Testis (tissue), 3 donors: ENCODE data around the gene CFAP221. TPM values are rescaled to one million over a fixed set of nuclear protein-coding genes. Genes with fewer than 3 reads are reported as not detected.

Experiments
- DNase-seq: peaks from one replicate; pipeline ENCODE4 v3.0.0-alpha.2; 2019
- H3K27ac ChIP-seq, 2 donors: fragments of 200-600 bp; sonication (generic); one replicate each; pipeline ENCODE4 v1.5.1; 2019
- H3K27me3 ChIP-seq: fragments of 200-600 bp; sonication (generic); one replicate; pipeline ENCODE4 v1.5.1; 2019
- H3K36me3 ChIP-seq: fragments of 200-600 bp; sonication (generic); one replicate; pipeline ENCODE4 v1.5.1; 2017; ENCODE audit warnings: low read depth; ENCODE audit errors: missing control alignments
- H3K4me1 ChIP-seq: fragments of 200-600 bp; sonication (generic); one replicate; pipeline ENCODE4 v1.5.1; 2019
- H3K4me3 ChIP-seq, 2 donors: fragments of 200-600 bp; sonication (generic); one replicate each; pipeline ENCODE4 v1.5.1; 2017 to 2019
- H3K9me3 ChIP-seq: fragments of 200-600 bp; sonication (generic); one replicate; pipeline ENCODE4 v1.5.1; 2017
- POLR2A ChIP-seq: fragments of 450-650 bp; IDR thresholded peaks from one replicate; pipeline ENCODE4 v1.6.1; 2017; ENCODE audit warnings: antibody characterized with exemption, mild to moderate bottlenecking, moderate library complexity
- WGBS, 2 donors: methylation state at CpG; one replicate each; pipeline ENCODE4 v1.1.5; 2018; 5-methylcytosine and 5-hydroxymethylcytosine counted together
- intact Hi-C: fragments of 100-400 bp; cut with DNase I; formaldehyde crosslinking; loops from one replicate; pipeline ENCODE4 v1.15.1; 2023; ENCODE audit warnings: low total_unique reads
- polyA plus RNA-seq: library from polyadenylated mRNA; stranded (reverse); fragments of 350-450 nt; fragmentation: Illumina TruSeq; extraction: RNeasy Lipid Tissue Mini Kit (QIAGEN cat#74804); gene quantifications from one replicate; pipeline ENCODE4 v1.2.3, GENCODE V29; 2014; ENCODE audit warnings: low read depth, low replicate concordance; ENCODE audit not compliant: insufficient read depth
- total RNA-seq, 2 donors: library from RNA; depleted of rRNA; stranded (reverse); fragments of >200 nt; gene quantifications; one replicate each; pipeline ENCODE4 v1.2.3, GENCODE V29; 2016
- TF ChIP-seq, protein P1 (sequence below), 3 experiments: fragments of 450-650 bp in 2 of 3; fragments of 200-600 bp in 1 of 3; sonication (generic) in 1 of 3; IDR thresholded peaks; one replicate each; pipeline ENCODE4 v1.5.1; 2016 to 2019; ENCODE audit warnings: antibody characterized with exemption in 3 of 3, mild to moderate bottlenecking in 2 of 3, moderate library complexity in 1 of 3

Gene CFAP221
- total and polyA plus RNA-seq, 3 donors from 2014 or later = 28.2 to 91.2 (median 62.4) TPM

GRCh38 chr2:119702918-119703401, 158.7 kb downstream of the CFAP221 start:
- intact Hi-C loops = no loop called here
- H3K27ac ChIP-seq = peak overlapping the region in 1 of 2 donors; percentile 55
- H3K27me3 ChIP-seq = no peaks in the 10 kb centered on the region
- no peak overlapping the region for H3K4me3 ChIP-seq
- no peaks in the 10 kb centered on the region for H3K36me3 ChIP-seq
- 37 to 49% methylated on average over 7 to 13 of the region's 13 CpGs for whole genome bisulfite sequencing, 2 donors
- H3K4me1 ChIP-seq = peaks cover 51% of the 10 kb centered on the region
- TF ChIP-seq POLR2A = no peak
- TF ChIP-seq, protein P1, sequence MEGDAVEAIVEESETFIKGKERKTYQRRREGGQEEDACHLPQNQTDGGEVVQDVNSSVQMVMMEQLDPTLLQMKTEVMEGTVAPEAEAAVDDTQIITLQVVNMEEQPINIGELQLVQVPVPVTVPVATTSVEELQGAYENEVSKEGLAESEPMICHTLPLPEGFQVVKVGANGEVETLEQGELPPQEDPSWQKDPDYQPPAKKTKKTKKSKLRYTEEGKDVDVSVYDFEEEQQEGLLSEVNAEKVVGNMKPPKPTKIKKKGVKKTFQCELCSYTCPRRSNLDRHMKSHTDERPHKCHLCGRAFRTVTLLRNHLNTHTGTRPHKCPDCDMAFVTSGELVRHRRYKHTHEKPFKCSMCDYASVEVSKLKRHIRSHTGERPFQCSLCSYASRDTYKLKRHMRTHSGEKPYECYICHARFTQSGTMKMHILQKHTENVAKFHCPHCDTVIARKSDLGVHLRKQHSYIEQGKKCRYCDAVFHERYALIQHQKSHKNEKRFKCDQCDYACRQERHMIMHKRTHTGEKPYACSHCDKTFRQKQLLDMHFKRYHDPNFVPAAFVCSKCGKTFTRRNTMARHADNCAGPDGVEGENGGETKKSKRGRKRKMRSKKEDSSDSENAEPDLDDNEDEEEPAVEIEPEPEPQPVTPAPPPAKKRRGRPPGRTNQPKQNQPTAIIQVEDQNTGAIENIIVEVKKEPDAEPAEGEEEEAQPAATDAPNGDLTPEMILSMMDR (IDR thresholded peaks at IDR 0.05) = peak; percentile 84 to 92 (median 86)
- DNase-seq = peak; percentile 73
- no peaks in the 10 kb centered on the region for H3K9me3 ChIP-seq

GRCh38 chr2:119703526-119703925, 159.3 kb downstream of the CFAP221 start:
- TF ChIP-seq, protein P1 (IDR thresholded peaks at IDR 0.05) = no peak
- no peak for TF ChIP-seq POLR2A
- intact Hi-C loops = no loop called here
- no peaks in the 10 kb centered on the region for H3K27me3 ChIP-seq

GRCh38 chr2:119704670-119705120, 160.4 kb downstream of the CFAP221 start:
- Histone ChIP-seq H3K27me3 (no peaks in the 10 kb centered on the region), H3K27ac (peak overlapping the region; percentile 72 to 79), H3K36me3 (no peaks in the 10 kb centered on the region), H3K9me3 (no peaks in the 10 kb centered on the region), H3K4me3 (no peak overlapping the region), H3K4me1 (peaks cover 41% of the 10 kb centered on the region)
- TF ChIP-seq, protein P1 (IDR thresholded peaks at IDR 0.05) = no peak
- TF ChIP-seq POLR2A = no peak
- intact Hi-C loops = no loop called here
- DNase-seq = no peak
- 34 to 65% methylated on average over 2 of the region's 2 CpGs for WGBS, 2 donors

More at GRCh38 chr2:119703526-119703925, 159.3 kb downstream of the CFAP221 start:
- H3K4me3 ChIP-seq = no peak overlapping the region
- H3K4me1 ChIP-seq = peaks cover 49% of the 10 kb centered on the region
- H3K27ac ChIP-seq = peak overlapping the region in 1 of 2 donors; percentile 55
- no peaks in the 10 kb centered on the region for H3K36me3 ChIP-seq
- WGBS, 2 donors = 75 to 78% methylated on average over 5 of the region's 5 CpGs
- no peaks in the 10 kb centered on the region for H3K9me3 ChIP-seq
- no peak for DNase-seq

DNA sequence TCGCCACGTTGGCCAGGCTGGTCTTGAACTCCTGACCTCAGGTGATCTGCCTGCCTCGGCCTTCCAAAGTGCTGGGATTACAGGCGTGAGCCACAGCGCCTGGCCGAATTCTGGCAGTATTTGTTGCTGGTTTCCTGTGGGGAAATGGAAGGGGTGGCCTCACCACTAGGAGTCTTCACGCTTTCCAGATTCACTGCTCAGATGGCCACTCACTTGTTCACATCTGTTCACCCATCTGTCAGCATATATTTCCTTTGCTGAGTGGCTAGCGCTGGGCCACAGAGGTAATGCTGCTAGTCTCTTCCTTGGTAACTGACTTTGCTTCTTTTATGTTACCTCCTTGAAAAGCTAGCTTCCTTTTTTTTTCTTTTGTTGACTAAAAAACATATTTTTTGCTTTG, 162.0 kb downstream of the CFAP221 start:
- intact Hi-C loops = no loop called here
- Histone ChIP-seq H3K36me3 (no peaks in the 10 kb centered on the region), H3K27ac (no peak overlapping the region), H3K4me3 (no peak overlapping the region), H3K4me1 (peaks cover 26% of the 10 kb centered on the region), H3K27me3 (no peaks in the 10 kb centered on the region), H3K9me3 (no peaks in the 10 kb centered on the region)
- DNase-seq = no peak
- WGBS, 2 donors = 87 to 91% methylated on average over 8 of the region's 8 CpGs
- TF ChIP-seq POLR2A = no peak
- TF ChIP-seq, protein P1 (IDR thresholded peaks at IDR 0.05) = no peak

Other genes starting within 250 kb of the CFAP221 start
- 10 to 100 TPM; 12.8 to 13.4 TPM for gene C2orf76, start 177.6 kb upstream of the CFAP221 start, total RNA-seq
- gene C2orf76, start 177.6 kb upstream of the CFAP221 start, polyA plus RNA-seq = 27.8 TPM
- gene DBI, start 177.5 kb upstream of the CFAP221 start, total RNA-seq = 100 to 1,000 TPM; 109 to 130 TPM
- 434 TPM for gene DBI, start 177.5 kb upstream of the CFAP221 start, polyA plus RNA-seq
- gene TMEM37, start 112.6 kb upstream of the CFAP221 start, total RNA-seq = 10 to 100 TPM in 1 of 2 donors, 1 to 10 TPM in 1; 7.0 to 14.2 TPM
- 9.0 TPM for gene TMEM37, start 112.6 kb upstream of the CFAP221 start, polyA plus RNA-seq
- 1 to 10 TPM; 1.1 to 2.0 TPM for gene SCTR, start 20.0 kb upstream of the CFAP221 start, total RNA-seq
- 6.6 TPM for gene SCTR, start 20.0 kb upstream of the CFAP221 start, polyA plus RNA-seq
- 10 to 100 TPM; 26.4 to 28.8 TPM for gene TMEM177, start 134.8 kb downstream of the CFAP221 start, total RNA-seq
- 19.0 TPM for gene TMEM177, start 134.8 kb downstream of the CFAP221 start, polyA plus RNA-seq
- gene PTPN4, start 215.5 kb downstream of the CFAP221 start, total RNA-seq = 10 to 100 TPM; 58.5 to 80.5 TPM
- 19.7 TPM for gene PTPN4, start 215.5 kb downstream of the CFAP221 start, polyA plus RNA-seq